ENCODE measurements around the gene BRD3OS.

BRD3OS gene

GRCh38 chr9:134059661-134060395 is 34.5 kb downstream of the BRD3OS start:
- no peak for TF ChIP-seq CTCF (IDR thresholded peaks at IDR 0.05; ENCODE audit: low read depth, low read length)
- no peak for DNase-seq (ENCODE audit: low read depth in 2 of 2)
- H3K4me3 ChIP-seq (replicated peaks in 1 of 2; ENCODE audit: low read depth in 2 of 2, low read length in 2 of 2), result no peak overlapping the region

- DNase-seq (ENCODE audit: low read depth in 2 of 2), result no peak
- TF ChIP-seq CTCF (IDR thresholded peaks at IDR 0.05; ENCODE audit: low read depth, low read length), result no peak
- H3K4me3 ChIP-seq (replicated peaks in 1 of 2; ENCODE audit: low read depth in 2 of 2, low read length in 2 of 2), result no peak overlapping the region
These were observed 35.3 kb downstream of the BRD3OS start for GRCh38 chr9:134060546-134060945.

GRCh38 chr9:134061019-134061687 is 35.9 kb downstream of the BRD3OS start:
- no peak for TF ChIP-seq CTCF (IDR thresholded peaks at IDR 0.05; ENCODE audit: low read depth, low read length)
- H3K4me3 ChIP-seq (replicated peaks in 1 of 2; ENCODE audit: low read depth in 2 of 2, low read length in 2 of 2), result no peak overlapping the region

GRCh38 chr9:134061688-134062371 is 36.5 kb downstream of the BRD3OS start:
- H3K4me3 ChIP-seq (replicated peaks in 1 of 2; ENCODE audit: low read depth in 2 of 2, low read length in 2 of 2), result no peak overlapping the region
- no peak for TF ChIP-seq CTCF (IDR thresholded peaks at IDR 0.05; ENCODE audit: low read depth, low read length)
- DNase-seq (ENCODE audit: low read depth in 2 of 2), result no peak

More at GRCh38 chr9:134061019-134061687, 35.9 kb downstream of the BRD3OS start:
- DNase-seq (ENCODE audit: low read depth in 2 of 2), result no peak

GRCh38 chr9:134062461-134063087 is 37.3 kb downstream of the BRD3OS start:
- TF ChIP-seq CTCF (IDR thresholded peaks at IDR 0.05; ENCODE audit: low read depth, low read length), result no peak
- no peak for DNase-seq (ENCODE audit: low read depth in 2 of 2)

GRCh38 chr9:134063088-134063570 is 37.8 kb downstream of the BRD3OS start:
- DNase-seq (ENCODE audit: low read depth in 2 of 2), result no peak
- H3K4me3 ChIP-seq (replicated peaks in 1 of 2; ENCODE audit: low read depth in 2 of 2, low read length in 2 of 2), result no peak overlapping the region
- TF ChIP-seq CTCF (IDR thresholded peaks at IDR 0.05; ENCODE audit: low read depth, low read length), result no peak

More at GRCh38 chr9:134062461-134063087, 37.3 kb downstream of the BRD3OS start:
- no peak overlapping the region for H3K4me3 ChIP-seq (replicated peaks in 1 of 2; ENCODE audit: low read depth in 2 of 2, low read length in 2 of 2)

All from cardiac fibroblast (primary cell).